GM23248 (cell line): Measurements from ENCODE around the gene PPP2R5A. TPM values are rescaled to one million over a fixed set of nuclear protein-coding genes. Genes with fewer than 3 reads are reported as not detected.

ENCODE experiments used
- DNase-seq: peaks from one replicate; pipeline ENCODE4 v3.0.0-alpha.2; 2015
- H2AFZ ChIP-seq: fragments of 200-600 bp; sonication (generic); 2 replicates; pipeline ENCODE4 v1.6.1; 2016; ENCODE audit warnings: antibody characterized with exemption
- H3F3A ChIP-seq: fragments of 200-600 bp; sonication (generic); 2 replicates; pipeline ENCODE4 v1.6.1; 2016; ENCODE audit warnings: mild to moderate bottlenecking, antibody characterized with exemption, mixed run types; ENCODE audit not compliant: insufficient read depth
- H3K27ac ChIP-seq: fragments of 200-600 bp; sonication (generic); 2 replicates; pipeline ENCODE4 v1.5.1; 2016; ENCODE audit warnings: mild to moderate bottlenecking
- H3K27me3 ChIP-seq: fragments of 200-600 bp; sonication (generic); replicated peaks from 2 replicates; pipeline ENCODE4 v1.6.1; 2016; ENCODE audit warnings: mild to moderate bottlenecking; ENCODE audit not compliant: insufficient read depth
- H3K36me3 ChIP-seq: fragments of 200-600 bp; sonication (generic); 2 replicates; pipeline ENCODE4 v1.6.1; 2016; ENCODE audit warnings: low read depth, mild to moderate bottlenecking
- H3K4me1 ChIP-seq: fragments of 200-600 bp; sonication (generic); 2 replicates; pipeline ENCODE4 v1.6.1; 2016; ENCODE audit warnings: mild to moderate bottlenecking; ENCODE audit not compliant: insufficient read depth
- H3K4me2 ChIP-seq: fragments of 200-600 bp; sonication (generic); one replicate; pipeline ENCODE4 v1.6.1; 2016; ENCODE audit warnings: mild to moderate bottlenecking; ENCODE audit not compliant: unreplicated experiment
- H3K4me3 ChIP-seq: fragments of 200-600 bp; sonication (generic); 2 replicates; pipeline ENCODE4 v1.5.1; 2016; ENCODE audit warnings: mild to moderate bottlenecking
- H3K79me2 ChIP-seq: fragments of 200-600 bp; sonication (generic); 2 replicates; pipeline ENCODE4 v1.6.1; 2016; ENCODE audit warnings: mild to moderate bottlenecking; ENCODE audit not compliant: insufficient read depth
- H3K9ac ChIP-seq: fragments of 200-600 bp; sonication (generic); 2 replicates; pipeline ENCODE4 v1.6.1; 2016; ENCODE audit warnings: mild to moderate bottlenecking
- H3K9me2 ChIP-seq: fragments of 200-600 bp; sonication (generic); 2 replicates; pipeline ENCODE4 v1.6.1; 2016; ENCODE audit warnings: mixed run types, mild to moderate bottlenecking, moderate library complexity; ENCODE audit not compliant: insufficient read depth
- H3K9me3 ChIP-seq: fragments of 200-600 bp; sonication (generic); one replicate; pipeline ENCODE4 v1.6.1; 2017; ENCODE audit warnings: low read depth
- H4K20me1 ChIP-seq: fragments of 200-600 bp; sonication (generic); 2 replicates; pipeline ENCODE4 v1.6.0; 2016; ENCODE audit not compliant: insufficient read depth
- EZH2 ChIP-seq: fragments of 200-600 bp; sonication (generic); IDR thresholded peaks from 2 replicates; pipeline ENCODE4 v1.6.1; 2018; ENCODE audit warnings: antibody characterized with exemption, mild to moderate bottlenecking; ENCODE audit not compliant: insufficient read depth, poor library complexity, severe bottlenecking
- EZH2phosphoT487 ChIP-seq: fragments of 200-600 bp; sonication (generic); IDR thresholded peaks from 2 replicates; pipeline ENCODE4 v1.6.1; 2018; ENCODE audit warnings: antibody characterized with exemption, moderate library complexity, mild to moderate bottlenecking, low read depth; ENCODE audit not compliant: insufficient read depth
- WGBS, 2 experiments: methylation state at CpG; one replicate each; pipeline ENCODE4 v1.1.6; 2015 to 2017; ENCODE audit warnings: low lambda C conversion rate in 2 of 2, low coverage in 1 of 2; ENCODE audit errors: missing lambda C conversion rate in 2 of 2; 5-methylcytosine and 5-hydroxymethylcytosine counted together
- in situ Hi-C: fragments of 300-500 bp; cut with MboI; formaldehyde crosslinking; loops from 2 replicates; pipeline ENCODE4 v1.15.0; 2020
- polyA plus RNA-seq: library from polyadenylated mRNA; unstranded; fragments of >200 nt; fragmentation: Nextera tagmentation; extraction: Ambion mirVana; gene quantifications from 2 replicates; pipeline ENCODE4 v1.2.1, GENCODE V29; 2016
- total RNA-seq: library from RNA; depleted of rRNA; stranded (reverse); fragments of >200 nt; shearing (Covaris generic); gene quantifications from 2 replicates; pipeline ENCODE4 v1.2.3, GENCODE V29; 2014

PPP2R5A gene
- total and polyA plus RNA-seq, 2 experiments from 2014 or later = 13.9 to 31.7 TPM

DNA sequence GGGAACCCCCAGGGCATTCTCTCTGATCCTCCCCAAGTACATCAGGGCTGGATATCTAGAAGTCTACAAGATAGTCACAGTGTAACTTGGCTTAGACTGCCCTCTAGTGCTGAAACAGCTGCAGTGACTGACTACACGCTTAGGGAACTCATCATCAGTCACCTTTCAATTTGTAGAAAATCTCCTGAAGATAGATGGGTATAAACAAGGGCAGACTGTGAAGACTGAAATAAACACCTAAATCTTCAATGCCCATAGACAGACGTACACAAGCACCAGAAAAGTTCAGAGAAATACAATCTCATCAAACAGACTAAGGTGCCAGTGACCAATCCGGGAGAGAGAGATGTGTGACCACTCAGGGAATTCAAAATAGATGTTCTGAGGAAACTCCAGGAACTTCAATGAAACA, 82.9 kb downstream of the PPP2R5A start:
- 46 to 52% methylated on average over 3 of the region's 3 CpGs for WGBS, 2 experiments
- Histone ChIP-seq H3K4me1 (peaks cover 9% of the 10 kb centered on the region), H3K9me2 (no peaks in the 10 kb centered on the region)

DNA sequence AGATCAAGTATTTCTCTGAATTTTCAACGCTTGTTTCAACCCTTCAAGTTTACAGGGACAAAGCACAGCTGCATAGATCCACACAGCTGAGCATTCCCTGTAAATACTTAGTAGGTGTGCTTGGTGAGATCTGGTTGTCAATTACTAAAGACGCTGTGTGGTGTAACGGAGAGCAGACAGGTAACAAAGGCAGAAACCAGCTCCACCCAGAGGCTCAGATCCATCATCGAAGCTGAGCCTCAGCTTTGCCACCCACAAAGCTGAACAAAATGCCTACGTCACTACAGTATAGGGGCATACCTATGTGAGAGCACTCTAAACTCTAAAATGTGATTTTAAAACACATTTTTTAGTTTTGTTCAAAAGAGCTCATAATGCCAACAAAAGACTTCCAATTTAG, 90.8 kb downstream of the PPP2R5A start:
- Histone ChIP-seq H3K27ac (no peak overlapping the region), H3K36me3 (no peaks in the 10 kb centered on the region; the same call in 1 of the 2 replicates), H2AFZ (no peak overlapping the region), H3K9ac (no peak overlapping the region), H3K4me2 (no peak overlapping the region), H3K9me2 (no peaks in the 10 kb centered on the region), H3K4me3 (no peak overlapping the region), H3F3A (no peaks in the 10 kb centered on the region), H3K79me2 (no peaks in the 10 kb centered on the region), H3K4me1 (no peaks in the 10 kb centered on the region), H4K20me1 (no peaks in the 10 kb centered on the region), H3K9me3 (no peaks in the 10 kb centered on the region), H3K27me3 (no peaks in the 10 kb centered on the region)
- in situ Hi-C loops = no loop called here
- WGBS, 2 experiments = 85 to 89% methylated on average over 5 of the region's 5 CpGs
- TF ChIP-seq EZH2 (no peak), EZH2phosphoT487 (no peak)
- DNase-seq = no peak

More for the DNA sequence above, 82.9 kb downstream of the PPP2R5A start:
- TF ChIP-seq EZH2 (no peak), EZH2phosphoT487 (no peak)
- no peak overlapping the region for H3K27ac ChIP-seq
- no peak overlapping the region for H3K4me2 ChIP-seq
- no peaks in the 10 kb centered on the region for H4K20me1 ChIP-seq
- no peak overlapping the region for H3K9ac ChIP-seq
- H3K9me3 ChIP-seq = no peaks in the 10 kb centered on the region
- in situ Hi-C loops = no loop called here
- H3F3A ChIP-seq = no peaks in the 10 kb centered on the region; the same call in 1 of the 2 replicates
- H3K4me3 ChIP-seq = no peak overlapping the region
- no peaks in the 10 kb centered on the region for H3K27me3 ChIP-seq
- H2AFZ ChIP-seq = no peak overlapping the region
- DNase-seq = peak; percentile 84
- no peaks in the 10 kb centered on the region for H3K79me2 ChIP-seq
- no peaks in the 10 kb centered on the region for H3K36me3 ChIP-seq

GRCh38 chr1:212377644-212378043, 92.4 kb downstream of the PPP2R5A start:
- TF ChIP-seq EZH2 (no peak), EZH2phosphoT487 (no peak)
- H2AFZ ChIP-seq = no peak overlapping the region
- no peak for DNase-seq
- H3K27ac ChIP-seq = no peak overlapping the region
- H3K4me3 ChIP-seq = no peak overlapping the region
- H3K9ac ChIP-seq = no peak overlapping the region
- H3K36me3 ChIP-seq = no peaks in the 10 kb centered on the region; the same call in 1 of the 2 replicates
- 85 to 89% methylated on average over 3 of the region's 3 CpGs for WGBS, 2 experiments
- no peak overlapping the region for H3K4me2 ChIP-seq
- no peaks in the 10 kb centered on the region for H3K27me3 ChIP-seq
- H4K20me1 ChIP-seq = no peaks in the 10 kb centered on the region
- H3K9me2 ChIP-seq = no peaks in the 10 kb centered on the region
- in situ Hi-C loops = no loop called here
- no peaks in the 10 kb centered on the region for H3K79me2 ChIP-seq
- no peaks in the 10 kb centered on the region for H3K4me1 ChIP-seq
- H3F3A ChIP-seq = no peaks in the 10 kb centered on the region
- H3K9me3 ChIP-seq = no peaks in the 10 kb centered on the region

GRCh38 chr1:212379366-212379765, 94.2 kb downstream of the PPP2R5A start:
- Histone ChIP-seq H3K4me2 (no peak overlapping the region), H3K27ac (no peak overlapping the region), H3K9me2 (no peaks in the 10 kb centered on the region), H2AFZ (no peak overlapping the region), H3K4me1 (no peaks in the 10 kb centered on the region), H3K36me3 (no peaks in the 10 kb centered on the region; the same call in 1 of the 2 replicates), H3K9me3 (no peaks in the 10 kb centered on the region), H3K9ac (no peak overlapping the region), H3K4me3 (no peak overlapping the region), H3F3A (no peaks in the 10 kb centered on the region), H3K79me2 (no peaks in the 10 kb centered on the region), H4K20me1 (no peaks in the 10 kb centered on the region), H3K27me3 (no peaks in the 10 kb centered on the region)
- WGBS, 2 experiments = 94 to 100% methylated on average over 2 of the region's 2 CpGs
- TF ChIP-seq EZH2 (no peak), EZH2phosphoT487 (no peak)
- DNase-seq = no peak
- in situ Hi-C loops = no loop called here
